Pancreas (tissue), 10 donors: Measurements from ENCODE around the gene NEGR1. TPM values are rescaled to one million over a fixed set of nuclear protein-coding genes. Genes with fewer than 3 reads are reported as not detected.

Source experiments
- ATAC-seq, 4 donors: fragments of 200-7000 bp; cut with Tn5 transposase; one replicate each; pipeline versions ENCODE4 v1.8.0 to v1.9.1; 2020; ENCODE audit warnings: mild to moderate bottlenecking in 4 of 4, moderate library complexity in 4 of 4
- DNase-seq, 6 donors: peaks; one replicate each; pipeline ENCODE4 v3.0.0-alpha.2; 2020
- FAIRE-seq: peaks from 2 replicates; lab custom pipeline; 2012; peaks lifted over from hg19 to GRCh38; lab: Jason Lieb, UNC
- H3K27ac ChIP-seq, 4 donors: fragments of 200-600 bp; sonication (generic); 1 replicate in 3 of 4; 2 replicates in 1 of 4; pipeline versions ENCODE4 v1.5.0 to v1.8.0; 2020
- H3K27me3 ChIP-seq, 4 donors: fragments of 200-600 bp; one replicate each; pipeline ENCODE4 v1.8.0; 2021
- H3K36me3 ChIP-seq, 3 donors: fragments of 200-600 bp; sonication (generic) in 1 of 3; one replicate each; pipeline versions ENCODE4 v1.5.0 to v1.8.0; 2020 to 2021
- H3K4me1 ChIP-seq, 3 donors: fragments of 200-600 bp; one replicate each; pipeline ENCODE4 v1.8.0; 2021
- H3K4me3 ChIP-seq, 4 donors: fragments of 200-600 bp; sonication (generic) in 2 of 4; one replicate each; pipeline versions ENCODE4 v1.5.0 to v1.8.0; 2020 to 2021
- H3K9me3 ChIP-seq, 4 donors: fragments of 200-600 bp; one replicate each; pipeline ENCODE4 v1.8.0; 2021
- CTCF ChIP-seq, 4 donors: fragments of 200-600 bp; sonication (generic) in 3 of 4; IDR thresholded peaks; one replicate each; pipeline versions ENCODE4 v1.5.0 to v1.8.0; 2021; ENCODE audit warnings: antibody characterized with exemption in 4 of 4
- WGBS, 2 donors: extraction: QIAGEN DNeasy Blood & Tissue Kit; methylation state at CpG; one replicate each; pipeline ENCODE4 v1.1.7; 2013; 5-methylcytosine and 5-hydroxymethylcytosine counted together
- intact Hi-C, 3 donors: fragments of 100-400 bp; cut with DNase I; formaldehyde crosslinking; loops; one replicate each; pipeline versions ENCODE4 v1.11.1 to v1.14.2; 2022
- polyA plus RNA-seq, 2 donors: library from polyadenylated mRNA; stranded (reverse); fragments of 200-250 nt; gene quantifications; one replicate each; pipeline ENCODE4 v1.2.3, GENCODE V29; 2013
- total RNA-seq, 6 donors: library from RNA; stranded (reverse); fragmentation: NEBNext Ultra II Directional in 4 of 6; extraction: Animal tissue kit (Norgen Biotek cat#: 25700) in 4 of 6; gene quantifications; one replicate each; pipeline versions ENCODE4 v1.2.1 to v1.2.4, GENCODE V29; 2021 to 2023
- donor health status: healthy with polysubstance abuse.
- donor health status: DM: no; HTN: no; CAD: no; lungs with moderate emphysema.
- donor health status: DM: no; HTN: no; CAD: no.
- donor health status: control.
- donor health status: control.
- donor health status: Bipolar disorder and iron deficiency.
- donor health status: DM: yes; HTN: yes; CAD: no.
- donor health status: DM: no; HTN: no; CAD: no.
- donor health status: DM: no; HTN: no; CAD: no.
- donor health status: DM: yes; HTN: yes; CAD: no.

Gene NEGR1
- total and polyA plus RNA-seq, 8 donors, result 1.2 to 9.3 (median 3.4) TPM

GRCh38 chr1:71949681-71950080 is 332.7 kb downstream of the NEGR1 start:
- no peaks in the 10 kb centered on the region for H3K27me3 ChIP-seq
- ATAC-seq, result no peak

GRCh38 chr1:71948561-71948960 is 333.8 kb downstream of the NEGR1 start:
- no peaks in the 10 kb centered on the region for H3K4me1 ChIP-seq
- no peak for TF ChIP-seq CTCF (IDR thresholded peaks at IDR 0.05)
- H3K27ac ChIP-seq, result no peak overlapping the region
- DNase-seq (no peak), FAIRE-seq (no peak), ATAC-seq (no peak)
- H3K27me3 ChIP-seq, result no peaks in the 10 kb centered on the region
- H3K4me3 ChIP-seq, result no peak overlapping the region
- intact Hi-C loops, result no loop called here
- no peaks in the 10 kb centered on the region for H3K36me3 ChIP-seq
- WGBS, 2 donors, result 85 to 88% methylated on average over 5 of the region's 5 CpGs
- H3K9me3 ChIP-seq, result no peaks in the 10 kb centered on the region

More at GRCh38 chr1:71949681-71950080, 332.7 kb downstream of the NEGR1 start:
- 73 to 79% methylated on average over 2 of the region's 2 CpGs for WGBS, 2 donors
- no peak for TF ChIP-seq CTCF (IDR thresholded peaks at IDR 0.05)
- FAIRE-seq (no peak), DNase-seq (no peak)
- no peaks in the 10 kb centered on the region for H3K36me3 ChIP-seq
- intact Hi-C loops, result no loop called here
- no peaks in the 10 kb centered on the region for H3K9me3 ChIP-seq
- no peaks in the 10 kb centered on the region for H3K4me1 ChIP-seq
- H3K4me3 ChIP-seq, result no peak overlapping the region
- no peak overlapping the region for H3K27ac ChIP-seq

GRCh38 chr1:71944006-71944405 is 338.3 kb downstream of the NEGR1 start:
- Histone ChIP-seq H3K4me1 (no peaks in the 10 kb centered on the region), H3K9me3 (no peaks in the 10 kb centered on the region), H3K27me3 (no peaks in the 10 kb centered on the region), H3K27ac (no peak overlapping the region), H3K4me3 (no peak overlapping the region), H3K36me3 (no peaks in the 10 kb centered on the region)
- intact Hi-C loops, result no loop called here
- no peak for DNase-seq
- FAIRE-seq, result no peak
- 6 to 10% methylated on average over 1 of the region's 1 CpG for whole genome bisulfite sequencing, 2 donors
- no peak for ATAC-seq
- no peak for TF ChIP-seq CTCF (IDR thresholded peaks at IDR 0.05)

- H3K27me3 ChIP-seq, result no peaks in the 10 kb centered on the region
- H3K36me3 ChIP-seq, result no peaks in the 10 kb centered on the region
- H3K9me3 ChIP-seq, result no peaks in the 10 kb centered on the region
- DNase-seq (no peak), FAIRE-seq (no peak), ATAC-seq (no peak)
- no peak overlapping the region for H3K4me3 ChIP-seq
- no peaks in the 10 kb centered on the region for H3K4me1 ChIP-seq
- no peak overlapping the region for H3K27ac ChIP-seq
- intact Hi-C loops, result no loop called here
- TF ChIP-seq CTCF (IDR thresholded peaks at IDR 0.05), result no peak
- 75 to 90% methylated on average over 2 of the region's 2 CpGs for WGBS, 2 donors
These were observed 342.1 kb downstream of the NEGR1 start for GRCh38 chr1:71940261-71940660.

- Histone ChIP-seq H3K9me3 (no peaks in the 10 kb centered on the region), H3K4me3 (no peak overlapping the region), H3K27me3 (no peaks in the 10 kb centered on the region), H3K36me3 (no peaks in the 10 kb centered on the region), H3K27ac (no peak overlapping the region), H3K4me1 (peaks cover 0 to 4% (median 0%) of the 10 kb centered on the region in 3 donors)
- DNase-seq, result no peak
- no peak for TF ChIP-seq CTCF (IDR thresholded peaks at IDR 0.05)
- WGBS, 2 donors, result 69 to 72% methylated on average over 4 of the region's 4 CpGs
- FAIRE-seq, result no peak
- no peak for ATAC-seq
- intact Hi-C loops, result no loop called here
These were observed 351.8 kb downstream of the NEGR1 start for GRCh38 chr1:71930511-71930910.
